Liver (tissue), 9 donors: ENCODE measurements around the gene CITED1. TPM values are rescaled to one million over a fixed set of nuclear protein-coding genes. Genes with fewer than 3 reads are reported as not detected.

Experiments
- DNase-seq: peaks from one replicate; pipeline ENCODE4 v3.0.0-alpha.2; 2017; ENCODE audit warnings: low spot score
- H3K27ac ChIP-seq, 2 donors: one replicate each; pipeline ENCODE4 v1.7.0; 2013; ENCODE audit warnings: inconsistent platforms in 2 of 2, low read length in 2 of 2, control low read depth in 1 of 2, low read depth in 1 of 2, mild to moderate bottlenecking in 1 of 2
- H3K27me3 ChIP-seq, 4 donors: one replicate each; pipeline versions ENCODE4 v1.6.1 to v1.7.0; 2013; ENCODE audit warnings: low read length in 3 of 4, inconsistent platforms in 1 of 4, mild to moderate bottlenecking in 1 of 4, moderate library complexity in 1 of 4; ENCODE audit not compliant: control insufficient read depth in 4 of 4, insufficient read depth in 4 of 4
- H3K36me3 ChIP-seq, 4 donors: one replicate each; pipeline versions ENCODE4 v1.6.1 to v1.7.0; 2013; ENCODE audit warnings: low read length in 3 of 4, mild to moderate bottlenecking in 3 of 4, low read depth in 1 of 4, moderate library complexity in 1 of 4; ENCODE audit not compliant: control insufficient read depth in 4 of 4, insufficient read depth in 3 of 4
- H3K4me1 ChIP-seq, 4 donors: one replicate each; pipeline versions ENCODE4 v1.6.1 to v1.7.0; 2013; ENCODE audit warnings: low read length in 3 of 4, mild to moderate bottlenecking in 3 of 4, moderate library complexity in 1 of 4; ENCODE audit not compliant: control insufficient read depth in 4 of 4, insufficient read depth in 4 of 4
- H3K4me3 ChIP-seq, 3 donors: one replicate each; pipeline versions ENCODE4 v1.6.1 to v1.7.0; 2013; ENCODE audit warnings: low read length in 3 of 3, control low read depth in 1 of 3, low read depth in 1 of 3, mild to moderate bottlenecking in 1 of 3
- H3K9ac ChIP-seq, 2 donors: one replicate each; pipeline ENCODE4 v1.7.0; 2013; ENCODE audit warnings: low read length in 2 of 2, mild to moderate bottlenecking in 2 of 2, moderate library complexity in 2 of 2, control low read depth in 1 of 2, low read depth in 1 of 2
- H3K9me3 ChIP-seq, 4 donors: one replicate each; pipeline versions ENCODE4 v1.6.1 to v1.7.0; 2013; ENCODE audit warnings: low read length in 3 of 4; ENCODE audit not compliant: control insufficient read depth in 4 of 4
- ATF3 ChIP-seq: IDR thresholded peaks from 2 replicates; pipeline ENCODE4 v1.6.1; 2016; ENCODE audit warnings: antibody characterized with exemption
- EGR1 ChIP-seq, 2 donors: IDR thresholded peaks; 2 replicates each; pipeline ENCODE4 v1.6.1; 2016 to 2018; ENCODE audit warnings: antibody characterized with exemption in 2 of 2, low read depth in 2 of 2
- FOXA1 ChIP-seq: IDR thresholded peaks from 2 replicates; pipeline ENCODE4 v1.6.1; 2016; ENCODE audit warnings: antibody characterized with exemption
- FOXA2 ChIP-seq: IDR thresholded peaks from 2 replicates; pipeline ENCODE4 v1.6.1; 2016; ENCODE audit warnings: antibody characterized with exemption
- GABPA ChIP-seq, 2 donors: IDR thresholded peaks in 1 of 2; conservative IDR thresholded peaks in 1 of 2; 2 replicates each; pipeline ENCODE4 v1.6.1; 2016; ENCODE audit warnings: antibody characterized with exemption in 2 of 2, mild to moderate bottlenecking in 1 of 2, moderate library complexity in 1 of 2
- HNF4A ChIP-seq, 2 donors: conservative IDR thresholded peaks; 2 replicates each; pipeline ENCODE4 v1.6.1; 2016; ENCODE audit warnings: antibody characterized with exemption in 2 of 2, mild to moderate bottlenecking in 2 of 2
- HNF4G ChIP-seq: IDR thresholded peaks from 2 replicates; pipeline ENCODE4 v1.6.1; 2016; ENCODE audit warnings: antibody characterized with exemption
- JUND ChIP-seq, 2 donors: IDR thresholded peaks; 2 replicates each; pipeline ENCODE4 v1.6.1; 2016; ENCODE audit warnings: antibody characterized with exemption in 2 of 2
- MAX ChIP-seq: IDR thresholded peaks from 2 replicates; pipeline ENCODE4 v1.6.1; 2016; ENCODE audit warnings: antibody characterized with exemption
- NR2F2 ChIP-seq: IDR thresholded peaks from 2 replicates; pipeline ENCODE4 v1.6.1; 2016; ENCODE audit warnings: antibody characterized with exemption
- RAD21 ChIP-seq, 2 donors: IDR thresholded peaks; 2 replicates each; pipeline ENCODE4 v1.6.1; 2016; ENCODE audit warnings: antibody characterized with exemption in 2 of 2, mild to moderate bottlenecking in 2 of 2
- REST ChIP-seq: IDR thresholded peaks from 2 replicates; pipeline ENCODE4 v1.6.1; 2016; ENCODE audit warnings: antibody characterized with exemption, mild to moderate bottlenecking
- RXRA ChIP-seq, 2 donors: IDR thresholded peaks; 2 replicates each; pipeline ENCODE4 v1.6.1; 2017 to 2018; ENCODE audit warnings: antibody characterized with exemption in 2 of 2, mild to moderate bottlenecking in 1 of 2
- TAF1 ChIP-seq: conservative IDR thresholded peaks from 2 replicates; pipeline ENCODE4 v1.6.1; 2016; ENCODE audit warnings: antibody characterized with exemption, mild to moderate bottlenecking
- YY1 ChIP-seq: IDR thresholded peaks from 2 replicates; pipeline ENCODE4 v1.6.1; 2016; ENCODE audit warnings: antibody characterized with exemption, mild to moderate bottlenecking
- WGBS: extraction: QIAGEN DNeasy Blood & Tissue Kit; methylation state at CpG from one replicate; pipeline ENCODE4 v1.1.7; 2013; 5-methylcytosine and 5-hydroxymethylcytosine counted together
- polyA plus RNA-seq, 2 donors: library from polyadenylated mRNA; stranded (reverse) in 1 of 2; unstranded in 1 of 2; fragments of 200-250 nt in 1 of 2; fragments of >200 nt in 1 of 2; fragmentation: Nextera tagmentation in 1 of 2; extraction: Ambion mirVana in 1 of 2; gene quantifications; one replicate each; pipeline versions ENCODE4 v1.2.1 to v1.2.3, GENCODE V29; 2013 to 2015
- total RNA-seq, 2 donors: library from RNA; depleted of rRNA; stranded (reverse); fragments of >200 nt; gene quantifications; one replicate each; pipeline ENCODE4 v1.2.3, GENCODE V29; 2014
- TF ChIP-seq, protein P1 (sequence below): IDR thresholded peaks from 2 replicates; pipeline ENCODE4 v1.6.1; 2016; ENCODE audit warnings: antibody characterized with exemption
- donor health status: healthy.
- donor health status: healthy.
- donor health status: healthy.
- donor health status: healthy.
- donor health status: healthy.

The CITED1 gene
- total and polyA plus RNA-seq, 4 donors: 0.09 TPM; not detected in 3

- Histone ChIP-seq H3K36me3 (no peaks in the 10 kb centered on the region), H3K9me3 (no peaks in the 10 kb centered on the region), H3K9ac (no peak overlapping the region), H3K27me3 (no peaks in the 10 kb centered on the region), H3K4me1 (no peaks in the 10 kb centered on the region), H3K27ac (no peak overlapping the region), H3K4me3 (no peak overlapping the region)
- no peak for TF ChIP-seq ATF3
- no peak for TF ChIP-seq NR2F2
- TF ChIP-seq RAD21 (IDR thresholded peaks at IDR 0.05): no peak
- TF ChIP-seq, protein P1, sequence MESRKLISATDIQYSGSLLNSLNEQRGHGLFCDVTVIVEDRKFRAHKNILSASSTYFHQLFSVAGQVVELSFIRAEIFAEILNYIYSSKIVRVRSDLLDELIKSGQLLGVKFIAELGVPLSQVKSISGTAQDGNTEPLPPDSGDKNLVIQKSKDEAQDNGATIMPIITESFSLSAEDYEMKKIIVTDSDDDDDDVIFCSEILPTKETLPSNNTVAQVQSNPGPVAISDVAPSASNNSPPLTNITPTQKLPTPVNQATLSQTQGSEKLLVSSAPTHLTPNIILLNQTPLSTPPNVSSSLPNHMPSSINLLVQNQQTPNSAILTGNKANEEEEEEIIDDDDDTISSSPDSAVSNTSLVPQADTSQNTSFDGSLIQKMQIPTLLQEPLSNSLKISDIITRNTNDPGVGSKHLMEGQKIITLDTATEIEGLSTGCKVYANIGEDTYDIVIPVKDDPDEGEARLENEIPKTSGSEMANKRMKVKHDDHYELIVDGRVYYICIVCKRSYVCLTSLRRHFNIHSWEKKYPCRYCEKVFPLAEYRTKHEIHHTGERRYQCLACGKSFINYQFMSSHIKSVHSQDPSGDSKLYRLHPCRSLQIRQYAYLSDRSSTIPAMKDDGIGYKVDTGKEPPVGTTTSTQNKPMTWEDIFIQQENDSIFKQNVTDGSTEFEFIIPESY: no peak
- TF ChIP-seq MAX: no peak
- TF ChIP-seq REST: no peak
- no peak for TF ChIP-seq HNF4G
- TF ChIP-seq GABPA (IDR thresholded peaks at IDR 0.05 in 1 of 2, conservative IDR thresholded peaks at IDR 0.05 in 1 of 2): no peak
- no peak for TF ChIP-seq HNF4A (conservative IDR thresholded peaks at IDR 0.05)
- no peak for TF ChIP-seq FOXA1
- no peak for TF ChIP-seq YY1
- TF ChIP-seq JUND (IDR thresholded peaks at IDR 0.05): no peak
- no peak for TF ChIP-seq FOXA2
- no peak for TF ChIP-seq TAF1
- TF ChIP-seq EGR1 (IDR thresholded peaks at IDR 0.05; ENCODE audit: low read depth in 2 of 2): no peak
- WGBS: 56% methylated on average over 1 of the region's 1 CpG
- no peak for DNase-seq
Measured at GRCh38 chrX:72294497-72294896, 11.2 kb downstream of the CITED1 start.

DNA sequence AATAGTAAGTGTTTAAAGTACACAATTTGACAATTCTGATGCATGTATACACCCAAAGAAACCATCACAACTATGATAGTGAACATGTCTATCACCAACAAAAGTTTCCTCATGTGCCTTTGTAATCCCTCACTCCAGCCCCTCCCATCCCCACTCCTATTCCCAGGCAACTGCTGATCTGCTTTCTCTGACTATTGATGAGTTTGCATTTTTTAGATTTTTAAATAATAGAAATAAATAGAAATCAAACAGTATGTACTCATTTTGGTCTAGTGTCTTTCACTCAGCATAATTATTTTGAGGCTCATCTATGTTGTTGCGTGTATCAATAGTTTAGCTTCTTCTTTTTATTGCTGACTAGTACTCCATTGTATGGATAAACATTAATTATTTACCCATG is 23.4 kb downstream of the CITED1 start:
- H3K9ac ChIP-seq: no peak overlapping the region
- no peak overlapping the region for H3K27ac ChIP-seq
- TF ChIP-seq YY1 (no peak), FOXA2 (no peak), ATF3 (no peak), NR2F2 (no peak), RXRA (IDR thresholded peaks at IDR 0.05) (no peak), REST (no peak)
- H3K36me3 ChIP-seq: no peaks in the 10 kb centered on the region
- H3K9me3 ChIP-seq: no peaks in the 10 kb centered on the region
- no peak for DNase-seq
- 98% methylated on average over 1 of the region's 1 CpG for WGBS
- H3K4me3 ChIP-seq: no peak overlapping the region
- H3K4me1 ChIP-seq: no peaks in the 10 kb centered on the region
- peaks cover 0 to 2% (median 0%) of the 10 kb centered on the region in 4 donors for H3K27me3 ChIP-seq
